Uterus (tissue), 4 donors: Measurements from ENCODE around the gene SH2B2. TPM values are rescaled to one million over a fixed set of nuclear protein-coding genes. Genes with fewer than 3 reads are reported as not detected.
"Not testable (repeated sequence)": the region's sequence is repeated elsewhere in the genome, so short reads cannot be mapped to it uniquely, and the experiment has no call there.

ENCODE experiments used
- DNase-seq, 2 donors: peaks; one replicate each; pipeline ENCODE4 v3.0.0-alpha.2; 2019 to 2020
- H3K27ac ChIP-seq, 2 donors: fragments of 200-600 bp; sonication (generic); 1 replicate in 1 of 2; 2 replicates in 1 of 2; pipeline ENCODE4 v1.5.1; 2016 to 2018
- H3K27me3 ChIP-seq, 2 donors: fragments of 200-600 bp; sonication (generic); one replicate each; pipeline ENCODE4 v1.5.1; 2018 to 2019; ENCODE audit warnings: control low read depth in 1 of 2
- H3K36me3 ChIP-seq, 2 donors: fragments of 200-600 bp; sonication (generic); one replicate each; pipeline ENCODE4 v1.5.1; 2019; ENCODE audit warnings: control low read depth in 1 of 2
- H3K4me1 ChIP-seq, 2 donors: fragments of 200-600 bp; sonication (generic); one replicate each; pipeline ENCODE4 v1.5.1; 2018 to 2019; ENCODE audit warnings: control low read depth in 1 of 2
- H3K4me3 ChIP-seq, 2 donors: fragments of 200-600 bp; sonication (generic); 1 replicate in 1 of 2; 2 replicates in 1 of 2; pipeline ENCODE4 v1.5.1; 2018 to 2019; ENCODE audit warnings: mild to moderate bottlenecking in 1 of 2
- H3K9me3 ChIP-seq, 2 donors: fragments of 200-600 bp; sonication (generic); one replicate each; pipeline ENCODE4 v1.5.1; 2019; ENCODE audit warnings: control low read depth in 1 of 2
- POLR2A ChIP-seq, 2 donors: fragments of 450-650 bp; IDR thresholded peaks; one replicate each; pipeline ENCODE4 v1.6.1; 2016; ENCODE audit warnings: antibody characterized with exemption in 2 of 2, mild to moderate bottlenecking in 1 of 2, moderate library complexity in 1 of 2
- intact Hi-C: fragments of 100-400 bp; cut with DNase I; formaldehyde crosslinking; loops from one replicate; pipeline ENCODE4 v1.15.1; 2023; ENCODE audit warnings: low total_unique reads
- total RNA-seq, 4 donors: library from RNA; depleted of rRNA in 3 of 4; stranded (reverse); fragments of >200 nt in 3 of 4; gene quantifications; one replicate each; pipeline versions ENCODE4 v1.1.0 to v1.2.4, GENCODE V29; 2014 to 2023
- TF ChIP-seq, protein P1 (sequence below), 4 experiments: fragments of 200-600 bp in 2 of 4; fragments of 450-650 bp in 2 of 4; sonication (generic) in 2 of 4; IDR thresholded peaks; one replicate each; pipeline ENCODE4 v1.5.1; 2016 to 2019; ENCODE audit warnings: antibody characterized with exemption in 4 of 4, mild to moderate bottlenecking in 2 of 4, moderate library complexity in 1 of 4
- donor health status: DM: yes; HTN: yes; CAD: no.

SH2B2 gene
- total RNA-seq, 4 donors from 2014 or later: 0.77 to 13.8 (median 9.4) TPM; not detected in 1

DNA sequence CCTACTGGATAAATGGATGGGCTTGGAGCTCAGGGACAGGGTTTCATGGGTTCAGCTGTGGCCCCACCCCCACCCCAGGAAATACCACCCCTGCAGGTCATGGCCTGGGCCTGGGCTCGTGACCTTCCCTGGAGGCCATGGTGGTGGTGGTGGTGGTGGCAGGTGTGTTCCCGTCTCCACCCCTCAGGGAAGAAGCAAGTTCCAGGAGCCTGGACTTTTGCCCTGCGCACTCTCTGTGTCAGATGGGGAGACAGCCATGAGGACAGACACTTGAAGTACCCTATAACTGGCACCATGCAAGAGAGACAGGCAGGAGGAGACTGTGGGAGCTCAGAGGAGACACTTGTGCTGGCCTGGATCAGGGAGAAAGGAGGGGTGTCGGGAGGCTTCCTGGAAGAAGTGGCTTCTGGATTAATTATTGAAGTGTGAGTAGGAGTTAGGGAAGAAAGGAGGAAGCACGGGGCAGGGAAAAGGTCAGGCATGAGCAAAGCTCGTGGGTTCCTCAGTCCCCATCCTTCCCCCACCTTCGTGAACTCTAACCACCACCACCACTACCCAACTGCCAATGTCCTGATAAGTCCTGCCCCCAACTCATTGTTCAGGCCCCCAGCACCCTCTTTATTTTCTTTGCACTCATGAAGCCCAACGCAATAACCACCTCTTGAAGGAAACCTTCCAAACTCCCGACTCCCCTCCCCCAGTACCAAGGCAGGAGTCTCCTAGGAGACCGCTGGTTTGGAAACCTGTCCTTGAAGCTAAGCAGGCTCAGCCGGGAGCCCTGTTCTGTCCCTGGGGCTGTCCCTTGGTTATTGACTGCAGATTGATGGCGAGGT, 8.9 kb downstream of the SH2B2 start:
- Histone ChIP-seq H3K9me3 (no peaks in the 10 kb centered on the region), H3K27me3 (no peaks in the 10 kb centered on the region), H3K27ac (no peak overlapping the region), H3K4me3 (no peak overlapping the region), H3K4me1 (no peaks in the 10 kb centered on the region), H3K36me3 (no peaks in the 10 kb centered on the region)
- no peak for TF ChIP-seq POLR2A (IDR thresholded peaks at IDR 0.05)
- TF ChIP-seq, protein P1, sequence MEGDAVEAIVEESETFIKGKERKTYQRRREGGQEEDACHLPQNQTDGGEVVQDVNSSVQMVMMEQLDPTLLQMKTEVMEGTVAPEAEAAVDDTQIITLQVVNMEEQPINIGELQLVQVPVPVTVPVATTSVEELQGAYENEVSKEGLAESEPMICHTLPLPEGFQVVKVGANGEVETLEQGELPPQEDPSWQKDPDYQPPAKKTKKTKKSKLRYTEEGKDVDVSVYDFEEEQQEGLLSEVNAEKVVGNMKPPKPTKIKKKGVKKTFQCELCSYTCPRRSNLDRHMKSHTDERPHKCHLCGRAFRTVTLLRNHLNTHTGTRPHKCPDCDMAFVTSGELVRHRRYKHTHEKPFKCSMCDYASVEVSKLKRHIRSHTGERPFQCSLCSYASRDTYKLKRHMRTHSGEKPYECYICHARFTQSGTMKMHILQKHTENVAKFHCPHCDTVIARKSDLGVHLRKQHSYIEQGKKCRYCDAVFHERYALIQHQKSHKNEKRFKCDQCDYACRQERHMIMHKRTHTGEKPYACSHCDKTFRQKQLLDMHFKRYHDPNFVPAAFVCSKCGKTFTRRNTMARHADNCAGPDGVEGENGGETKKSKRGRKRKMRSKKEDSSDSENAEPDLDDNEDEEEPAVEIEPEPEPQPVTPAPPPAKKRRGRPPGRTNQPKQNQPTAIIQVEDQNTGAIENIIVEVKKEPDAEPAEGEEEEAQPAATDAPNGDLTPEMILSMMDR (IDR thresholded peaks at IDR 0.05): no peak
- intact Hi-C loops: no loop called here
- DNase-seq: no peak

DNA sequence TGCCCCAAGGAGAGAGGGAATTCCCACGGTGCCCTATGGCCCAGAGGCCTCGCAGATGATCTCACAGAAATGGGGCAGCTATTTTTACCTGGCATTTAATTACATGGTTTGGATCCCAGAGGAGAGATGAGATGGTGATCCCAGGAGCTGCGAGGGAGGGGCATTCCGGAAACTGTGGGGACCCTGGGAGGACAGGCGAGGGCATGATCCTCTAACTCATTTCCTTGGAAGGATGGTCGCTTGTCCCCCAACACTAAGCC, 9.4 kb downstream of the SH2B2 start:
- H3K9me3 ChIP-seq: no peaks in the 10 kb centered on the region
- no peak overlapping the region for H3K27ac ChIP-seq
- intact Hi-C loops: no loop called here
- DNase-seq: no peak
- H3K27me3 ChIP-seq: no peaks in the 10 kb centered on the region
- no peak overlapping the region for H3K4me3 ChIP-seq
- TF ChIP-seq POLR2A (IDR thresholded peaks at IDR 0.05): no peak
- TF ChIP-seq, protein P1 (IDR thresholded peaks at IDR 0.05): no peak
- no peaks in the 10 kb centered on the region for H3K4me1 ChIP-seq
- no peaks in the 10 kb centered on the region for H3K36me3 ChIP-seq

DNA sequence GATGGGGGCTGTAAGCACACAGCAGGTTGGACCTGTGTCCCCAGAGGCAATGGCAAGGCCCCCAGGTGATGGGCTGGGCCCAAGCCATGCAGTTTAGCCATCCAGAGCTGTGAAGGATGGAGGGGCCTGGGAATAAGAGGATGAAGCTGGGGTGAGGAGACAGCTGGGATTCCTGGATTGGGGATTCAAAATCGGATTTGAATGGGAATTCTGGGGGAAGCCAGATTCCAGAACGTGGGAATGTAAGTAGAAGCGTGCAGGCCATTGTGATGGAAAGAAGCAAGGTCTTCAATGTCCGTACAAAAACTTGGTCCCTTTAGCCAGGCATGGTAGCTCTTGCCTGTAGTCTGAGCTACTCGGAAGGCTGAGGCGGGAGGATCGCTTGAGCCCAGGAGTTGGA, 9.8 kb downstream of the SH2B2 start:
- TF ChIP-seq, protein P1 (IDR thresholded peaks at IDR 0.05): no peak
- no peak for TF ChIP-seq POLR2A (IDR thresholded peaks at IDR 0.05)
- no peaks in the 10 kb centered on the region for H3K4me1 ChIP-seq
- no peaks in the 10 kb centered on the region for H3K27me3 ChIP-seq
- no peak overlapping the region for H3K4me3 ChIP-seq
- no peak overlapping the region for H3K27ac ChIP-seq
- no peaks in the 10 kb centered on the region for H3K36me3 ChIP-seq
- no peaks in the 10 kb centered on the region for H3K9me3 ChIP-seq
- DNase-seq: no peak
- intact Hi-C loops: no loop called here

DNA sequence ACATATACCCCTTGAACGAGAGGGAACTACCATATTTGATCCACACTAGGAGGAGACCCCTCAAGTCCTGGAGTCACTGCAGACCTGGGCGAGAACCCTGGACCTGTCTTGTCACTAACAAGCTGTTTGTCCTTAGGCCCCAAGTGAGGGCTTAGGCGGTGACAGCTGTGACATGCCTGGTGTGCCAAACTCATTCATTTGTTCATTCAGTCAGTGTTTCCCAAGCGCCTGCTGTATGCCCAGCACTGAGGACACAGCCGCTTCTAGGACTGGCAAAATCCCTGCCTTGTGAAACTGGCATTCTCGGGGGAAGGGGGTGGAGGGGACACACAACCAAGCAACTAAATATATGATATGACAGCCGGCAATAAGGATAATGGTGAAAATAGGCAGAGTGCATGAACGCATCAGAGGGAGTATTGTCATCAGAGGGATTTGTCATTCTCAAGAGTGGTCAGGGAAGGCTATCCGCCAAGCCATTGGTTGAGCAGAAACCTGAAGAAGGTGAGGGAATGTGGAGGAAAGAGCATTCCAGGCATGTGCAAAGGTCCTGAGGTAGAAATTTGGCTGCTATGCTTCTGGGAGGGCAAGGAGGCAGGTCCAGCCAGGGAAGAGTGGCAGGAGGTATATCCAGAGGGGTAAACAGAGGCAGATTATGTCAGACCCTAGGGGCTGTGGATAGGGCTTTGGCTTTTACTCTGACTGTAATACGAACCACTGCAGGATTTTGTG, 11.0 kb downstream of the SH2B2 start:
- Histone ChIP-seq H3K27me3 (no peaks in the 10 kb centered on the region), H3K4me1 (no peaks in the 10 kb centered on the region), H3K27ac (no peak overlapping the region), H3K36me3 (no peaks in the 10 kb centered on the region), H3K4me3 (no peak overlapping the region), H3K9me3 (no peaks in the 10 kb centered on the region)
- no peak for TF ChIP-seq POLR2A (IDR thresholded peaks at IDR 0.05)
- TF ChIP-seq, protein P1 (IDR thresholded peaks at IDR 0.05): no peak
- intact Hi-C loops: no loop called here
- no peak for DNase-seq

DNA sequence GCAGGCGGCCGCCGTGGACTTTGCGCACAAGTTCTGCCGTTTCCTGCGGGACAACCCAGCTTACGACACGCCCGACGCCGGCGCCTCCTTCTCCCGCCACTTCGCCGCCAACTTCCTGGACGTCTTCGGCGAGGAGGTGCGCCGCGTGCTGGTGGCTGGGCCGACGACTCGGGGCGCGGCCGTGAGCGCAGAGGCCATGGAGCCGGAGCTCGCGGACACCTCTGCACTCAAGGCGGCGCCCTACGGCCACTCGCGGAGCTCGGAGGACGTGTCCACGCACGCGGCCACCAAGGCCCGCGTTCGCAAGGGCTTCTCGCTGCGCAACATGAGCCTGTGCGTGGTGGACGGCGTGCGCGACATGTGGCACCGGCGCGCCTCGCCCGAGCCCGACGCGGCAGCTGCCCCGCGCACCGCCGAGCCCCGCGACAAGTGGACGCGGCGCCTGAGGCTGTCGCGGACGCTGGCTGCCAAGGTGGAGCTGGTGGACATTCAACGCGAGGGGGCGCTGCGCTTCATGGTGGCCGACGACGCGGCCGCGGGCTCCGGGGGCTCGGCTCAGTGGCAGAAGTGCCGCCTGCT, 14.1 kb downstream of the SH2B2 start:
- H3K27me3 ChIP-seq: no peaks in the 10 kb centered on the region
- no peak for TF ChIP-seq POLR2A (IDR thresholded peaks at IDR 0.05)
- TF ChIP-seq, protein P1 (IDR thresholded peaks at IDR 0.05): no peak
- H3K36me3 ChIP-seq: no peaks in the 10 kb centered on the region
- intact Hi-C loops: no loop called here
- H3K4me3 ChIP-seq: no peak overlapping the region
- no peak overlapping the region for H3K27ac ChIP-seq
- DNase-seq: no peak
- H3K4me1 ChIP-seq: no peaks in the 10 kb centered on the region
- no peaks in the 10 kb centered on the region for H3K9me3 ChIP-seq

DNA sequence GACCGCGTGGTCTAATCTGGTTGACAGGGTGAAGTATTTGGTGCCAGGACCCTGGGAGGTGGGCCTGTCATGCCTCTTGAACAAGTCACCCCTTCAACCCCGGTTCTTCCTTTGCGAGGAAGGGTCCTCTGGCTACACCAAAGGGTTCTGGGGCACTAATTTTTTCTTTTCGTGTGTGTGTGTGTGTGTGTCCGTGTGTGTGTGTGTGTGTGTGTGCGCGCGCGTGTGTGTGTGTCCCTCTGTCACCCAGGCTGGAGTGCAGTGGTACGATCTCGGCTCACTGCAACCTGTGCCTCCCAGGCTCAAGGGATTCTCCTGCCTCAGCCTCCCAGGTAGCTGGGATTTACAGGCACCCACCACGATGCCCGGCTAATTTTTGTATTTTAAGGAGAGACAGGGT, 14.7 kb downstream of the SH2B2 start:
- intact Hi-C loops, DNase-seq, H3K27me3 ChIP-seq, H3K9me3 ChIP-seq, H3K27ac ChIP-seq, H3K36me3 ChIP-seq, H3K4me3 ChIP-seq, H3K4me1 ChIP-seq: not testable (repeated sequence)
